Activated effector memory CD4-positive, alpha-beta T cell treated with Interleukin-2 at 50 U/mL for 16 hours (primary cell): ENCODE data around the gene FGGY.
"Not testable (repeated sequence)": the region's sequence is repeated elsewhere in the genome, so short reads cannot be mapped to it uniquely, and the experiment has no call there.

Experiments
- DNase-seq: peaks from one replicate; pipeline ENCODE4 v3.0.0-alpha.2; 2020

The FGGY gene

GRCh38 chr1:59494145-59494833, 197.4 kb downstream of the FGGY start:
- DNase-seq, result no peak

DNA sequence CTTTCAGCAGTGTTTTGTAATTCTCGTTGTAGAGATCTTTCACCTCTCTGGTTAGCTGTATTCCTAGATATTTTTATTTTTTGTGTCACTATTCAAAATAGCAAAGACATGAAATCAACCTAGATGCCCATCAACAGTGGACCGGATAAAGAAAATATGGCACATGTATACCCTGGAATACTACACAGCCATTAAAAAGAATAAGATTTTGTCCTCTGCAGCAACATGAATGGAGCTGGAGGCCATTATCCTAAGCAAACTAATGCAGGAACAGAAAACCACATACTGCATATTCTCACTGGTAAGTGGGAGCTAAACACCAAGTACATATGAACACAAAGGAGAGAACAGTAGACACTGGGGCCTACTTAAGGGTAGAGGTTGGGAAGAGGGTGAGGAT, 199.3 kb downstream of the FGGY start:
- DNase-seq, result not testable (repeated sequence)

DNA sequence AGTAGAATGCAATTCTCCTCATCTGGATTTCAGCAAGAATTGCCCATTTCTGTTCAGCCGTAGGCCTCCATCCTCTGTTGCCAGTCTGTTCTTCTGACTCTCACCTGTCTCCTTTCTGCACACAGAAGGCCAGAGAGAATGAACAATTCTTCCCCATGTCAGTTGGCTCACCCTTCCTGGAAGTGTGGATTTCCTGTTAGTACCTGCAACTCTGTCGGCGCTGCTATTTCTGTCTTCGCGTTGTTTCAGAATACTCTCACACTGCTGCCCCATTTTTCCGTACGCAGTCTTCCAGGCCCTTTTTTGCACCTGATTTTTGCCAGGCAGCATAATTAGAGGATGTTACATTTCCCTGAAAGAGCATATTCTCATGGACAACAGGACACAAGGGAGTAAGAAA, 200.7 kb downstream of the FGGY start:
- DNase-seq, result no peak

DNA sequence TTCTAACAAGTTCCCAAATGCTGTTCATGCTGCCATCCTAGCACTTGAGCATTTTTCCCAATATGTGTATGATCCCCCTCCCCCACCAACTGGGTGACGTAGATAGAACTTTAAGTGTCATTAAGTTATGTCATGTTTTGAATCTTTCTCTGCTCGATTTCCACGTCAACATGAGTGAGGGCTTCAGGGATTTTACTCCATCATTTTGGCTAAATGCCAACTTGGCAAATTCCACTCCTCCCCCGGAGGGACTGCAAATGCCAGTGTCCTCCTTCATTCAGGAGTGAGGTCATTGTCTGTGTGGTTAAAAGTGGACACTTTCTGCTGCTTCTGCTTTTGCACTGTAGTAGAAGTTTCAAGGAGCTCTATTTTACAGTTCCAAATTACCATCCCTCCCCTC, 201.7 kb downstream of the FGGY start:
- DNase-seq, result no peak

- no peak for DNase-seq
Measured at GRCh38 chr1:59499273-59499942, 202.5 kb downstream of the FGGY start.

DNA sequence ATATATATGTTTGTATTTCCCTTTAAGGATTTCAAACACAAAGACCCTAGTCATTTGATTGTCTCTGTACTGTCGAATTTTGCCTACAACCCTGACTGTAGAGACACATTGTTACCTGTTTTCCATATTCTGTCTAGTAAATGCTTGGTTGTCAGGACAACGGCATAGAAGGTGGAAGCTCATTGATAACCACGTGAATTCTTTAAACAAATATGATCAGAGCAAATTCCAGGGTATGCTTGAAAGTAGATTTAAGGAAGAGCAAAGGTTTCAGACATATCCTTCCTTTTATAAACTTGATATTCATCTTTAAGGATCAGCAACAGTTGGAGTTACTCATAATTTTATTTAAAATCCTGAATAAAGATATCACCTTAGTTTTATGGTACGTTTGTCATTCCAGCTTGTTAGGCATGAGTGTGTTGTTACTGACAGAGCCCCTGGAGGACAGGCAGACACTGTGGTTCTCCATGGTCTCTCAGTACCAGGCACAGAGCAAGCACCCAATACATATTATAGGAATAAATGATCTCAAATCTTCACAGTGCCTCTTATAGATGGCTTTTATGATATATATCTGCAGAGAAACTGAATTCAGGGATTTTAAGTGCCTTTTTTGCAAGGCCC, 203.2 kb downstream of the FGGY start:
- DNase-seq, result no peak

GRCh38 chr1:59500950-59501742, 204.3 kb downstream of the FGGY start:
- DNase-seq, result no peak

DNA sequence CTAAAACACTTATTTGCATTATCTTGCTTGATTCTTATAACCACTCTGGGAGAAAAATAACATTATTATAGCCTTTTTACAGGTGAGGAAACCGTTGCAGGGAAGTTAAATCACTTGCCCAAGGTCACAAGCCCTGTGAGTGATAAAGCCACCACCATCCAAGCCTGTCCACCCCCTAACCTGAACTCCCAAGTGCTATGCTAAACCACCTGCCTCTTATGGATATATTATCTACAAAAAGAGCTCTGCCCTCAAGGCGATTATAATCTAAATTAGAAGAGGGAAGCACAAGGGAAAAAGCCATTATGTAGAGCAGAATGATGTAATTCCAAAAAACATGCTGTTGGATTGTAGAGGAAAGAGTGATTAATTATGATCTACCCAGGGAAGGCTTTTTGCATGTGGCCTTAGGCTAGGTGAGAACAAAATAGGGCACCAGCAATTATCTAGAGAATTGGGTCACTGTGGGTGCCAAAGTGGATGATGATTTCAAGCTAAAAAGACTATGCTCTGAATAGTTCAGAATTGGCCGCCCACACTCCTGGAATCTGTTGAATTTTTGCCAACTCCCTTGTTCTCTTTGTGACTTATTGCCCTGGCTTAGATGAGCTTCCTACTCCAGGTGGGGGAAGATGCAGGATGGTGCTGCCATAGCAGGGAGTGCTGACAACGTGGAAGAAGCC, 205.3 kb downstream of the FGGY start:
- DNase-seq, result no peak

GRCh38 chr1:59504276-59504675, 207.4 kb downstream of the FGGY start:
- DNase-seq, result no peak

DNA sequence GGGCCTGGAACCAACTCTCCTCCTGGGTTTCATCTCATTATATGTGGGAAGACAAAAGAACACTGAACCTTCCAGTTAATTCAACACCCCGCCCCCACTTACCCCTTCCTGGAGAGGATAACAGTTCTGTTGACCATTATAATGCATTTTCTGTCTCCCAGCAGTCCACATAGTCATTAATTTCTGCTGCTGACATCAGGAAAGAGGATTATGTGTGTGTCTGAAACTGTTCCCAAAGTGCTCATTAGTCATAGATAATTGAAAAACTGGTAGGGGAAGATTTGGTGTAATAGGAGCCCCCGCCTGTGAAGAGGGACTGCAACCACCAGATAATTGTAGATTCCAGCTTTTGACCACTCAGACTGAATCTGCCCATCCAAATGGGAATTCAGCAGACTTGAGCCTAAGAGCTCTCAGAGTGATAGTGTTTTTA, 208.7 kb downstream of the FGGY start:
- no peak for DNase-seq

DNA sequence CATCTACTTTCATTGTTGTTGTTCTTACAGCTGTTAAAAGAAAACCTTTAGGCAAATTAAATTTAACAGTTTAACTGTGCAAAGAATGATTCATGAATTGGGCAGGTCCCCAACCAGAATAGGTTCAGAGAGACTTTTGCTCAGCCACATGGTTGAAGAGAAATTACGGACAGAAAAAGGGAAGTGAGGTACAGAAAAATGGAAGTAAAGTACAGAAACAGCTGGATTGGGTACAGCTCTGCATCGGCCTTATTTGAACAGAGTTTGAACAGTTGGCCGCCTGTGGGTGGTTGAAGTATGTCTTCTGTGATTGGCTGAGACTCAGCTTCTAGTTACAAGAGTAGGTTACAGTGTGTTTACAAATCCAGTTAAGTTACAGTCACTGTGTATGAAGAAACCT, 210.1 kb downstream of the FGGY start:
- no peak for DNase-seq

- DNase-seq, result no peak
Measured at GRCh38 chr1:59509341-59509875, 212.5 kb downstream of the FGGY start.

DNA sequence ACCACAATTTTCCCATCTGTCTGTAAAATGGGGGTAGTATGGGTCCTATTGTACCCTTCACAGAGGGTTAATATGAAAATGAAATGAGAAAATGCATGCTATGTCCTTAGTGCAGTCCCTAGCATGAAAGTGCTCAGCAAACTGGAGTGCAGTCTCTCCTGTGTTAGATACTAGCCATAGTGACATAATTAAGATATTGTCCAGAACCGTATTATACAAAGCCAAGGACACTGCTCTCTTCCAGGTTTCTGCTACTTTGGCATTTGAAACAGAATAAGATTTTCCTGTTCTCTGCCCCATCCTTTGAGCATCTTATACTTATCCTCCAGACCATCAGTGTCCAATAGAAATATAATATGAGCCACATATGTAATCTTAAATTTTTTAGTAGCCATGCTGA, 213.4 kb downstream of the FGGY start:
- DNase-seq, result no peak

- DNase-seq, result no peak
Measured at GRCh38 chr1:59511476-59512465, 214.9 kb downstream of the FGGY start.

DNA sequence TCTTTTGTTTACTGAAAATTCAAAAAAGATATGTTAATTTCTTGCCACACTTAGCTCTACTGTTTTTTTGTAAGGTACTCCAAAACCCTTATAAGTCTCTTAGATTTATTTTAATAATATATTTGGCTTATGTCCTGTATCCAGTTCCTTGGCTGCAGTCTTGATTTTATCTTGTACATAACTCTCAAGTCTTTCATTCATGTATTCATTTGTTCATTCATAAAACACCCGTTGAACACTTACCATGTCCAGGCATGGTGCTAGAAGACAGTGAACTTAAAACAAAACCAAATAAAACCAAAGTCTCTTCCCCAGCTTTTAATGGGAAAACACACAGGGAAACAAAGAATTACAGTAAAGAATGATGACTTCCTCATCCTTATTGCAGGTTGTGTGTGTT, 215.8 kb downstream of the FGGY start:
- no peak for DNase-seq

DNA sequence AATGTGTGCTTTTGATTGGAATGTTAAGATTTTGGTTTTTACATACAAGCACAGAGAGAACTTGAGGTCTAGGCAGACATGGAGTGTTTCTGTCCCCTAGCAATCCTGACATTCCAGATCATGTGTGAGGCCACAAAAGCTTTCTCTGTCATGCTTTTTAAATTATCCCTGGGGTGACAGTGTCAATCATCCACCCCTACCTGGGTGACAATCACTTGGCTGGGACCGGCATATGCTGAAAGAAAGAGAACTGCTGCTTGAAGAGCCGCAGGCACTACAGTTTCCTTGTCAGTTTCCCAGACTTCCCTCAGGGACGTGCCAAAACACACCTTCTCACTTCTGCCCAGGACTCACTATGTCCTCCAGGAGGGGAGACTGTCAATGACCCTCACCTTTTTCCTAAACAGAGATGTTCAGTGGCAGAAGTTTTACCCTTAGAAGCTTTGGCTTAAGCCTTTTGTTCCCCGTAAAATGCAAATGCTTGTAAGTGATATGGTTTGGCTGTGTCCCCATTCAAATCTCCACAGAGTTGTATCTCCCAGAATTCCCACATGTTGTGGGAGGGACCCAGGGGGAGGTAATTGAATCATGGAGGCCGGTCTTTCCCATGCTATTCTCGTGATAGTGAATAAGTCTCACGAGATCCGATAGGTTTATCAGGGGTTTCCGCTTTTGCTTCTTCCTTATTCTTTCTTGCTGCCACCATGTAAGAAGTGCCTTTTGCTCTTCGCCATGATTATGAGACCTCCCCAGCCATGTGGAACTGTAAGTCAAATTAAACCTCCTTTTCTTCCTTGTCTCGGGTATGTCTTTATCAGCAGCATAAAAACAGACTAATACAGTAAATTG, 217.4 kb downstream of the FGGY start:
- no peak for DNase-seq

- no peak for DNase-seq
Measured at GRCh38 chr1:59516881-59517280, 220.0 kb downstream of the FGGY start.

GRCh38 chr1:59520194-59520593, 223.3 kb downstream of the FGGY start:
- DNase-seq, result no peak

DNA sequence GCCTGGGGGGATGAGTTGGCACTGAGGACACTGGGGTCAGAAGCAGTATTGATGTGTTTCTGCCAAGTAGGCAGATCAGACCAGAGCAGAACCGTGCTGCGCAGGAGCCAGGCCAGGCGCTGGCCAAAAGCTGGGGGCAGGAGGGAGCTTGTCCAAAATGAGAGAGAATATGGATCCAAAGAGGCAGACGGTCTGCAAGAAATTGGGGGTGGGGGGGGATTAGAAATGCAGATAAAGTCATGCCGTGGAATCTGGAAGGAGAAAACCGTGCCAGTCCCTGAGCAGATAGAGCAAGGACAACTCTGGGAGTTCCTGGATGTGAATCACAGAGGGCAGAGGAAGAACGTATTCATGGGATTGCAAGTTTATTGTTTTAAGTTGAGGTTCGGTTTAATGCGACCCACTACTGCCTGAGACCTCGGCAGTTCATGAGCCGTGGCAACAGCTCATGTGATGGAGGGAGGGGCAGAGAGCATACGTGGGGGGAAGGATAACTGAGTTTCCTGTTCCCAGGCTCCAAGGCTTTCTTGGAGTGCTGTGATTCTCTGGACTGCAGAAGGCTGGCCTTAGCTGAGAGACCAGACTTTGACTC, 224.0 kb downstream of the FGGY start:
- no peak for DNase-seq

DNA sequence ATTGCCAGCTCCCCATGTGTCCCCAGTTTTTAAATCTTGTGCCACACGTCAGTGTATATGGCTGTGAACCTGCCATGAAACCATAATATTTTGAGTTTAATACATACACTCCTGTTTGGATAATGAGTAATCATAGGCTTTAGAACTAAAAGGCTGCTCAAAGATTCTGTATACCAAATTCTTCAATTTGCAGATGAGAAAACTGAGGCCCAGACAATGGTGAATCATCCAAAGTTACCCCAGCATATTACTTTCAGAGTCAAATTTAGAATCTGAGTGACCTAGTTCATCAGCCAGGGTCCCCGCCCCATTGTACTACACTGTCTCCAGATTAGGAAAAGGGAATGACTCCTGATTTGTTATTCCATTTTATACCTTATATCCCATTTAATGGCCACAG, 224.6 kb downstream of the FGGY start:
- DNase-seq, result no peak
